HepG2 (cell line): ENCODE measurements around the gene CLEC16A. TPM values are rescaled to one million over a fixed set of nuclear protein-coding genes. Genes with fewer than 3 reads are reported as not detected.

ENCODE experiments used
- ATAC-seq: fragments of 200-7000 bp; cut with Tn5 transposase; 3 replicates; pipeline ENCODE4 v1.9.1; 2020; ENCODE audit warnings: mild to moderate bottlenecking, moderate library complexity
- BruUV-seq: library from RNA; stranded (reverse); fragments of 400-500 nt; replicated peaks from 2 replicates; lab custom pipeline; 2021; lab: Mats Ljungman, UMichigan
- CTCF ChIA-PET: fragments of 300-600 bp; formaldehyde crosslinking; extraction: SDS; loops from one replicate; lab custom pipeline; 2021; ENCODE audit warnings: low total read pairs, inconsistent platforms, low intra/inter-chr PET ratio; lab: Yijun Ruan, JAX
- POLR2A ChIA-PET: fragments of 350-600 bp; sonication (Branson Sonifier 250); formaldehyde crosslinking; loops from one replicate; lab custom pipeline; 2020; ENCODE audit warnings: antibody characterized with exemption, inconsistent platforms; lab: Yijun Ruan, JAX
- DNase-seq: peaks from one replicate; pipeline ENCODE4 v3.0.0-alpha.2; 2015; ENCODE audit warnings: low spot score
- FAIRE-seq: peaks from 3 replicates; lab custom pipeline; 2011; peaks lifted over from hg19 to GRCh38; lab: Jason Lieb, UNC
- H2AFZ ChIP-seq: one replicate; pipeline ENCODE4 v1.6.1; 2011; ENCODE audit warnings: low read length, inconsistent platforms
- H3K27ac ChIP-seq: fragments of 300-600 bp; 3 replicates; pipeline ENCODE4 v1.8.0; 2011; ENCODE audit warnings: mixed run types, mild to moderate bottlenecking, mixed read lengths, low read length, inconsistent platforms; ENCODE audit not compliant: insufficient read depth; ENCODE audit errors: extremely low read length
- H3K27me3 ChIP-seq, 2 experiments: fragments of 200-600 bp in 1 of 2; 2 replicates in 1 of 2; 3 replicates in 1 of 2; pipeline versions ENCODE4 v1.6.0 to v1.8.0; 2011; ENCODE audit warnings: low read length in 2 of 2, mild to moderate bottlenecking in 2 of 2, moderate library complexity in 2 of 2, inconsistent platforms in 1 of 2; ENCODE audit not compliant: insufficient read depth in 2 of 2, control insufficient read depth in 1 of 2
- H3K36me3 ChIP-seq, 2 experiments: fragments of 200-600 bp in 1 of 2; replicated peaks in 1 of 2; 2 replicates in 1 of 2; 3 replicates in 1 of 2; pipeline versions ENCODE4 v1.5.1 to v1.8.0; 2011; ENCODE audit warnings: low read length in 2 of 2, inconsistent platforms in 1 of 2; ENCODE audit not compliant: insufficient read depth in 2 of 2, control insufficient read depth in 1 of 2
- H3K4me1 ChIP-seq: 2 replicates; pipeline ENCODE4 v1.5.1; 2012; ENCODE audit warnings: low read length, inconsistent platforms; ENCODE audit not compliant: insufficient read depth
- H3K4me2 ChIP-seq: 2 replicates; pipeline ENCODE4 v1.6.0; 2011; ENCODE audit warnings: low read depth, low read length, inconsistent platforms
- H3K4me3 ChIP-seq, 3 experiments: fragments of 200-600 bp in 1 of 3; sonication (generic), shearing (Covaris generic) in 1 of 3; replicated peaks in 1 of 3; 2 replicates each; pipeline ENCODE4 v1.5.1; 2011 to 2016; ENCODE audit warnings: low read length in 3 of 3, inconsistent platforms in 2 of 3, low read depth in 2 of 3, mild to moderate bottlenecking in 2 of 3, control low read depth in 1 of 3, mixed read lengths in 1 of 3; ENCODE audit not compliant: insufficient read depth in 1 of 3
- H3K79me2 ChIP-seq: one replicate; pipeline ENCODE4 v1.6.1; 2011; ENCODE audit warnings: low read length, inconsistent platforms; ENCODE audit not compliant: insufficient read depth
- H3K9ac ChIP-seq: 2 replicates; pipeline ENCODE4 v1.6.0; 2011; ENCODE audit warnings: mild to moderate bottlenecking, low read depth, low read length, inconsistent platforms; ENCODE audit not compliant: insufficient read depth
- H3K9me3 ChIP-seq: 2 replicates; pipeline ENCODE4 v1.5.1; 2012; ENCODE audit warnings: mild to moderate bottlenecking, low read length
- H4K20me1 ChIP-seq: 2 replicates; pipeline ENCODE4 v1.6.0; 2011; ENCODE audit warnings: inconsistent platforms, mild to moderate bottlenecking, low read length, moderate library complexity; ENCODE audit not compliant: insufficient read depth
- AKAP8 ChIP-seq: sonication (generic); formaldehyde crosslinking; IDR thresholded peaks from 2 replicates; pipeline ENCODE4 v1.5.1; 2020; ENCODE audit warnings: mild to moderate bottlenecking, missing genetic modification reagents
- ELF1 ChIP-seq: sonication (generic); formaldehyde crosslinking; IDR thresholded peaks from 2 replicates; pipeline ENCODE4 v1.4.0; 2020; ENCODE audit warnings: missing genetic modification reagents
- FOXP1 ChIP-seq, 2 experiments: fragments of 450-650 bp in 1 of 2; IDR thresholded peaks; 2 replicates each; pipeline ENCODE4 v1.6.1; 2017 to 2018; ENCODE audit warnings: antibody characterized with exemption in 1 of 2
- GABPA ChIP-seq, 2 experiments: IDR thresholded peaks; 2 replicates each; pipeline ENCODE4 v1.6.1; 2011 to 2016; ENCODE audit warnings: low read depth in 2 of 2, low read length in 1 of 2, missing biosample characterization in 1 of 2, missing genetic modification characterization in 1 of 2
- NCOA1 ChIP-seq: sonication (generic); formaldehyde crosslinking; IDR thresholded peaks from 2 replicates; pipeline ENCODE4 v1.9.0; 2021; ENCODE audit warnings: missing genetic modification reagents
- NCOR1 ChIP-seq: fragments of 200-600 bp; sonication (generic); IDR thresholded peaks from 2 replicates; pipeline ENCODE4 v1.7.0; 2017; ENCODE audit warnings: antibody characterized with exemption, low read length, borderline replicate concordance
- NR2F1 ChIP-seq, 2 experiments: fragments of 450-650 bp in 1 of 2; formaldehyde crosslinking in 1 of 2; IDR thresholded peaks; 2 replicates each; pipeline versions ENCODE4 v1.5.0 to v1.6.1; 2016 to 2020; ENCODE audit warnings: mild to moderate bottlenecking in 1 of 2, missing compliant biosample characterization in 1 of 2, missing genetic modification reagents in 1 of 2, moderate library complexity in 1 of 2
- POGZ ChIP-seq: sonication (generic); formaldehyde crosslinking; IDR thresholded peaks from 2 replicates; pipeline ENCODE4 v1.4.0; 2020; ENCODE audit warnings: mild to moderate bottlenecking, missing genetic modification reagents
- POLR2G ChIP-seq: fragments of 200-400 bp; formaldehyde crosslinking; IDR thresholded peaks from 2 replicates; pipeline ENCODE4 v1.6.1; 2018; ENCODE audit warnings: mild to moderate bottlenecking, low read depth, low read length, moderate library complexity
- RORA ChIP-seq: sonication (generic); formaldehyde crosslinking; IDR thresholded peaks from 2 replicates; pipeline ENCODE4 v1.5.0; 2020; ENCODE audit warnings: mild to moderate bottlenecking, missing genetic modification reagents, moderate library complexity
- RXRB ChIP-seq: IDR thresholded peaks from 2 replicates; pipeline ENCODE4 v1.6.1; 2016; ENCODE audit warnings: borderline replicate concordance, missing genetic modification reagents, missing compliant biosample characterization
- SIN3A ChIP-seq: IDR thresholded peaks from 2 replicates; pipeline ENCODE4 v1.6.1; 2011; ENCODE audit warnings: low read depth, mild to moderate bottlenecking, control low read depth, low read length, borderline replicate concordance
- SSRP1 ChIP-seq: IDR thresholded peaks from 2 replicates; pipeline ENCODE4 v1.6.1; 2016; ENCODE audit warnings: control low read depth
- ZC3H4 ChIP-seq: sonication (generic); formaldehyde crosslinking; IDR thresholded peaks from 2 replicates; pipeline ENCODE4 v1.4.0; 2020; ENCODE audit warnings: missing genetic modification reagents, borderline replicate concordance
- ZFP37 ChIP-seq: sonication (generic); formaldehyde crosslinking; IDR thresholded peaks from 2 replicates; pipeline ENCODE4 v1.4.0; 2020; ENCODE audit warnings: missing genetic modification reagents, borderline replicate concordance
- ZKSCAN8 ChIP-seq: IDR thresholded peaks from 2 replicates; pipeline ENCODE4 v1.6.1; 2016; ENCODE audit warnings: borderline replicate concordance, missing genetic modification reagents, missing compliant biosample characterization
- ZNF329 ChIP-seq: sonication (generic); formaldehyde crosslinking; IDR thresholded peaks from 2 replicates; pipeline ENCODE4 v1.9.0; 2021; ENCODE audit warnings: low read depth, mild to moderate bottlenecking, missing genetic modification reagents
- ZNF709 ChIP-seq: sonication (generic); formaldehyde crosslinking; IDR thresholded peaks from 2 replicates; pipeline ENCODE4 v1.5.0; 2020; ENCODE audit warnings: mild to moderate bottlenecking, missing genetic modification reagents
- ZNF772 ChIP-seq: sonication (generic); formaldehyde crosslinking; IDR thresholded peaks from 2 replicates; pipeline ENCODE4 v1.5.0; 2020; ENCODE audit warnings: mild to moderate bottlenecking, missing genetic modification reagents
- ZNF891 ChIP-seq: sonication (generic); formaldehyde crosslinking; IDR thresholded peaks from 2 replicates; pipeline ENCODE4 v1.5.0; 2020; ENCODE audit warnings: mild to moderate bottlenecking, missing genetic modification reagents
- WGBS: methylation state at CpG from one replicate; pipeline ENCODE4 v1.1.6; 2017; ENCODE audit warnings: low lambda C conversion rate; 5-methylcytosine and 5-hydroxymethylcytosine counted together
- in situ Hi-C: cut with HindIII; loops from 2 replicates; pipeline ENCODE4 v1.10.0; 2017; ENCODE audit warnings: low pct_unique_long_range_greater_than_20kb; ENCODE audit not compliant: extremely low pct_ligation_motif_present
- intact Hi-C: fragments of 100-400 bp; cut with micrococcal nuclease; formaldehyde crosslinking; loops from one replicate; pipeline ENCODE4 v1.10.0; 2022; ENCODE audit not compliant: unreplicated experiment
- polyA plus RNA-seq, 8 experiments: library from polyadenylated mRNA; depleted of rRNA in 3 of 8; stranded (reverse) in 7 of 8; unstranded in 1 of 8; fragments of >200 nt; fragmentation: Illumina TruSeq in 4 of 8; extraction: Trizol in 4 of 8; gene quantifications; 2 replicates each; pipeline versions ENCODE4 v1.2.1 to v1.2.3, GENCODE V29; 2011 to 2016; ENCODE audit warnings: low read depth in 4 of 8, missing spikeins in 1 of 8, mixed read lengths in 1 of 8; ENCODE audit not compliant: insufficient read depth in 1 of 8
- total RNA-seq, 5 experiments: library from RNA; depleted of rRNA; stranded (reverse); fragments of >200 nt; fragmentation: Illumina TruSeq; extraction: Trizol; gene quantifications; 2 replicates each; pipeline ENCODE4 v1.2.3, GENCODE V29; 2016; ENCODE audit warnings: low read depth in 1 of 5
- TF ChIP-seq, protein P1 (sequence below): IDR thresholded peaks from 2 replicates; pipeline ENCODE4 v1.6.1; 2016; ENCODE audit warnings: missing genetic modification reagents, missing compliant biosample characterization
- TF ChIP-seq, protein P2 (sequence below): sonication (generic); formaldehyde crosslinking; IDR thresholded peaks from 2 replicates; pipeline ENCODE4 v1.5.0; 2020; ENCODE audit warnings: missing genetic modification reagents, mild to moderate bottlenecking, borderline replicate concordance
- TF ChIP-seq, protein P3 (sequence below): IDR thresholded peaks from 2 replicates; pipeline ENCODE4 v1.6.1; 2016; ENCODE audit warnings: mild to moderate bottlenecking, missing biosample characterization, missing genetic modification reagents

The CLEC16A gene
- total and polyA plus RNA-seq, 2 of the 13 experiments (the other 11 are each of a cell fraction or from before 2014, with no cell fraction given): 8.5 to 10.3 TPM

DNA sequence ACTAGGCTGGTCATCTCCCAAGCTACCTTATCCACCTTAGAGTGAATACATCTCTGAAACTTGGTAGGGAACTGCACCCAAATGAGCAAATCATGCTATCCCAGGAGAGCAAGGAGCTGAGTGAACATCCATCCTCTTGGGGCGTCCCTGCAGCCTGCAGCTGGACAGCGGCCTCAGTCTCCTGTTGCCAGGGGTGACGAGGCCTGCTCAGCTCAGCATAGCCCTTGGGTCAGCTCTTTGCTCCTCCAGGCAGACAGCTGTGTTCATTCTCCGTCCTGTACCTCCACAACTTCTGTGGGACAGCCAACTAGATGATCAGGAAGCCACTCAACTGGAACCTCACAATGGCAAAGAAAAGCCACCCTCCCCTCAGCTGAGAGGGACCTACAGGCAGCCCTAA, 199.8 kb downstream of the CLEC16A start (continued):
- no peak for TF ChIP-seq RORA (CRISPR knock-in tag)
- no peak for TF ChIP-seq POGZ (CRISPR knock-in tag)
- TF ChIP-seq POLR2G: no peak
- TF ChIP-seq SIN3A: no peak
- no peak for TF ChIP-seq ELF1 (CRISPR knock-in tag)
- TF ChIP-seq FOXP1 (IDR thresholded peaks at IDR 0.05): no peak
- no peak for TF ChIP-seq FOXP1 (CRISPR knock-in tag; IDR thresholded peaks at IDR 0.05)
- TF ChIP-seq ZC3H4 (CRISPR knock-in tag): no peak
- no peak for TF ChIP-seq AKAP8 (CRISPR knock-in tag)
- TF ChIP-seq NCOA1 (CRISPR knock-in tag): no peak
- TF ChIP-seq SSRP1: no peak
- TF ChIP-seq, protein P1, sequence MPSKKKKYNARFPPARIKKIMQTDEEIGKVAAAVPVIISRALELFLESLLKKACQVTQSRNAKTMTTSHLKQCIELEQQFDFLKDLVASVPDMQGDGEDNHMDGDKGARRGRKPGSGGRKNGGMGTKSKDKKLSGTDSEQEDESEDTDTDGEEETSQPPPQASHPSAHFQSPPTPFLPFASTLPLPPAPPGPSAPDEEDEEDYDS: no peak

DNA sequence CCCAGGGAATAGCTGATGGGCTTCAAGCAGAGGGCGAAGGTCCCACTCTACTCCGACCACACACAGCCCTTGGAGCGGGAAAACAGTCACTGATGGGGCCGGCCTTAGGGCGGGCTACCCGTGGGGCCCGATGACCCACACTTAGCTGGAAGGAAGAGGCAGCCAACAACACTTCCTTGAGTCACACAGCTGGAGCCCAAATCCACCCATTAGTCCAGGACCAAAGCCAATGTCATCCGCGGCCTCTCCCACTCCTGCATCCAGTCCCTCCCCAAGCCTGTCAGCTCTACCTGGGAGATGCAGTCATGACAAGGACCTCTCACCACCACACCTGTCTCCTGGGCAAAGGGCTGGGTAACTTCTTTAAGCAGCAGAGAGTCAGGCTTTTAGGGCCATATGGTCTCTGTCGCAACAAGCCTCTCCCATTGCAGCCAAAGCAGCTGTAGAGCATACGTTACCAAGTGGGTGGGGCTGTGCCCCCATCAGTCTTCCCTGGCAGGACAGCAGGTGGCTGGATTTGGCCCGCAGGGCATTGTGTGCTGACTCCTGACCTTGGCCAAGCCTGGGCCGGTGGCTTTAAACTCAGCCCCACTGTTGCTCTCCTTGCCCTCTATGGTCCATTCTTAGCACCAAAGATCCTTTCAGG, 200.9 kb downstream of the CLEC16A start:
- no peaks in the 10 kb centered on the region for H3K27me3 ChIP-seq
- DNase-seq (no peak), ATAC-seq (no peak), FAIRE-seq (no peak)
- ChIA-PET CTCF (no interaction called here), POLR2A (no interaction called here)
- no peak overlapping the region for H3K4me3 ChIP-seq
- BruUV-seq: no TSS peak
- whole genome bisulfite sequencing: 86% methylated on average over 13 of the region's 13 CpGs
- H2AFZ ChIP-seq: no peak overlapping the region
- H4K20me1 ChIP-seq: peaks cover 3% of the 10 kb centered on the region; the same call in 1 of the 2 replicates
- H3K4me2 ChIP-seq: no peak overlapping the region
- intact Hi-C loops (no loop called here), in situ Hi-C loops (no loop called here)
- no peaks in the 10 kb centered on the region for H3K79me2 ChIP-seq
- no peaks in the 10 kb centered on the region for H3K36me3 ChIP-seq
- no peak overlapping the region for H3K9ac ChIP-seq
- no peaks in the 10 kb centered on the region for H3K9me3 ChIP-seq
- H3K4me1 ChIP-seq: peaks cover 37% of the 10 kb centered on the region
- H3K27ac ChIP-seq: no peak overlapping the region
- no peak for TF ChIP-seq NCOR1
- TF ChIP-seq ZNF329: 0 out of 2 replicates have a peak, but pooled peaks have one; percentile 21
- TF ChIP-seq, protein P2, sequence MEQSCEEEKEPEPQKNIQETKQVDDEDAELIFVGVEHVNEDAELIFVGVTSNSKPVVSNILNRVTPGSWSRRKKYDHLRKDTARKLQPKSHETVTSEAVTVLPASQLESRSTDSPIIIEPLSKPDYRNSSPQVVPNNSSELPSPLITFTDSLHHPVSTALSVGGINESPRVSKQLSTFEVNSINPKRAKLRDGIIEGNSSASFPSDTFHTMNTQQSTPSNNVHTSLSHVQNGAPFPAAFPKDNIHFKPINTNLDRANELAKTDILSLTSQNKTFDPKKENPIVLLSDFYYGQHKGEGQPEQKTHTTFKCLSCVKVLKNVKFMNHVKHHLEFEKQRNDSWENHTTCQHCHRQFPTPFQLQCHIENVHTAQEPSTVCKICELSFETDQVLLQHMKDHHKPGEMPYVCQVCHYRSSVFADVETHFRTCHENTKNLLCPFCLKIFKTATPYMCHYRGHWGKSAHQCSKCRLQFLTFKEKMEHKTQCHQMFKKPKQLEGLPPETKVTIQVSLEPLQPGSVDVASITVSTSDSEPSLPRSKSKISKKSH (CRISPR knock-in tag): peak; percentile 77
- no peak for TF ChIP-seq ZNF709 (CRISPR knock-in tag)
- TF ChIP-seq GABPA (IDR thresholded peaks at IDR 0.05; ENCODE audit: low read depth, low read length): peak; percentile 6; the same call in 1 of the 2 replicates
- no peak for TF ChIP-seq GABPA (CRISPR knock-in tag; IDR thresholded peaks at IDR 0.05; ENCODE audit: low read depth)
- TF ChIP-seq RORA (CRISPR knock-in tag): no peak
- TF ChIP-seq FOXP1 (IDR thresholded peaks at IDR 0.05): no peak
- TF ChIP-seq FOXP1 (CRISPR knock-in tag; IDR thresholded peaks at IDR 0.05): no peak
- no peak for TF ChIP-seq ZFP37 (CRISPR knock-in tag)
- no peak for TF ChIP-seq SIN3A
- TF ChIP-seq NR2F1 (CRISPR knock-in tag; IDR thresholded peaks at IDR 0.05): no peak
- peak; percentile 33; the same call in 1 of the 2 replicates for TF ChIP-seq ZNF891 (CRISPR knock-in tag)
- TF ChIP-seq, protein P3, sequence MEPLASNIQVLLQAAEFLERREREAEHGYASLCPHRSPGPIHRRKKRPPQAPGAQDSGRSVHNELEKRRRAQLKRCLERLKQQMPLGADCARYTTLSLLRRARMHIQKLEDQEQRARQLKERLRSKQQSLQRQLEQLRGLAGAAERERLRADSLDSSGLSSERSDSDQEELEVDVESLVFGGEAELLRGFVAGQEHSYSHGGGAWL (CRISPR knock-in tag): no peak
- no peak for TF ChIP-seq RXRB (CRISPR knock-in tag)
- TF ChIP-seq ZKSCAN8 (CRISPR knock-in tag): no peak
- no peak for TF ChIP-seq ZNF772 (CRISPR knock-in tag)
